Stimulated activated CD8-positive, alpha-beta memory T cell treated with anti-CD3 and anti-CD28 coated beads, Interleukin-12 subunit alpha, Interleukin-12 subunit beta, amount 100 ng/mL, for 24 hours (primary cell): Measurements from ENCODE around the gene ZNF573.
"Not testable (repeated sequence)": the region's sequence is repeated elsewhere in the genome, so short reads cannot be mapped to it uniquely, and the experiment has no call there.

Source experiments
- DNase-seq: peaks from one replicate; pipeline ENCODE4 v3.0.0-alpha.2; 2020; ENCODE audit errors: extremely low read depth

The ZNF573 gene

GRCh38 chr19:37779127-37780005 lies at the start of gene ZNF573:
Gene ZNF573, minus strand, starts transcription at chr19:37779586. Its CDS starts 5,857 bp downstream, at chr19:37773729.
- DNase-seq = peak; percentile 57

- DNase-seq = peak; percentile 0
These were observed 38.0 kb upstream of the ZNF573 start for GRCh38 chr19:37817180-37817981.

- not testable (repeated sequence) for DNase-seq
These were observed 36.2 kb upstream of the ZNF573 start for GRCh38 chr19:37815611-37816010.

- no peak for DNase-seq
These were observed 34.0 kb upstream of the ZNF573 start for GRCh38 chr19:37813340-37813739.

GRCh38 chr19:37809366-37809765 lies 30.0 kb upstream of the ZNF573 start:
- DNase-seq = no peak

- no peak for DNase-seq
These were observed 24.0 kb upstream of the ZNF573 start for GRCh38 chr19:37803249-37803840.

GRCh38 chr19:37790244-37790925 lies 11.0 kb upstream of the ZNF573 start:
- no peak for DNase-seq

GRCh38 chr19:37778613-37779126 lies 716 bp downstream of the ZNF573 start:
- DNase-seq = no peak

GRCh38 chr19:37770985-37771384 lies 8.4 kb downstream of the ZNF573 start:
- no peak for DNase-seq

GRCh38 chr19:37763488-37763887 lies 15.9 kb downstream of the ZNF573 start:
- DNase-seq = no peak

GRCh38 chr19:37757683-37758082 lies 21.7 kb downstream of the ZNF573 start:
- DNase-seq = not testable (repeated sequence)

GRCh38 chr19:37738371-37738770 lies 41.0 kb downstream of the ZNF573 start:
- no peak for DNase-seq

- DNase-seq = no peak
These were observed 54.2 kb downstream of the ZNF573 start for GRCh38 chr19:37725181-37725580.

- no peak for DNase-seq
These were observed 59.5 kb downstream of the ZNF573 start for GRCh38 chr19:37719927-37720265.

GRCh38 chr19:37719111-37719926 lies 60.1 kb downstream of the ZNF573 start, which contains the start of gene ZNF607:
Gene ZNF607, minus strand, starts transcription at chr19:37719761. Its CDS starts 8,143 bp downstream, at chr19:37711618.
- peak; percentile 63 for DNase-seq

GRCh38 chr19:37718304-37718703 lies 61.1 kb downstream of the ZNF573 start:
- no peak for DNase-seq

GRCh38 chr19:37716140-37716539 lies 63.2 kb downstream of the ZNF573 start:
- no peak for DNase-seq

GRCh38 chr19:37706052-37706605 lies 73.3 kb downstream of the ZNF573 start:
- DNase-seq = no peak

- DNase-seq = no peak
These were observed 80.3 kb downstream of the ZNF573 start for GRCh38 chr19:37699057-37699456.

- DNase-seq = no peak
These were observed 81.2 kb downstream of the ZNF573 start for GRCh38 chr19:37698216-37698615.
